Large intestine (tissue), 3 donors: ENCODE data around the gene CCDC50. TPM values are rescaled to one million over a fixed set of nuclear protein-coding genes. Genes with fewer than 3 reads are reported as not detected.

Experiments used
- DNase-seq, 2 donors: peaks; one replicate each; pipeline versions ENCODE4 v3.0.0 to v3.0.0-alpha.2; 2013
- H3K27ac ChIP-seq: one replicate; pipeline ENCODE4 v1.5.1; 2013; ENCODE audit warnings: low read length
- H3K27me3 ChIP-seq: 2 replicates; pipeline ENCODE4 v1.6.1; 2013; ENCODE audit warnings: low read length; ENCODE audit not compliant: control insufficient read depth, insufficient read depth
- H3K36me3 ChIP-seq: 2 replicates; pipeline ENCODE4 v1.6.1; 2013; ENCODE audit warnings: low read length; ENCODE audit not compliant: control insufficient read depth, insufficient read depth
- H3K4me1 ChIP-seq: one replicate; pipeline ENCODE4 v1.6.1; 2013; ENCODE audit warnings: low read length; ENCODE audit not compliant: control insufficient read depth, insufficient read depth
- H3K4me3 ChIP-seq: one replicate; pipeline ENCODE4 v1.5.1; 2013; ENCODE audit warnings: low read length
- H3K9me3 ChIP-seq: one replicate; pipeline ENCODE4 v1.6.1; 2013; ENCODE audit warnings: mild to moderate bottlenecking, low read depth, low read length, moderate library complexity; ENCODE audit not compliant: control insufficient read depth
- WGBS: methylation state at CpG from one replicate; pipeline ENCODE4 v1.1.5; 2013; ENCODE audit warnings: low lambda C conversion rate; ENCODE audit not compliant: insufficient coverage; 5-methylcytosine and 5-hydroxymethylcytosine counted together
- polyA plus RNA-seq: library from polyadenylated mRNA; unstranded; fragments of 120-200 nt; gene quantifications from one replicate; pipeline ENCODE4 v1.2.1, GENCODE V29; 2013

CCDC50 gene
- polyA plus RNA-seq, 1 donor, result 82.1 TPM

DNA sequence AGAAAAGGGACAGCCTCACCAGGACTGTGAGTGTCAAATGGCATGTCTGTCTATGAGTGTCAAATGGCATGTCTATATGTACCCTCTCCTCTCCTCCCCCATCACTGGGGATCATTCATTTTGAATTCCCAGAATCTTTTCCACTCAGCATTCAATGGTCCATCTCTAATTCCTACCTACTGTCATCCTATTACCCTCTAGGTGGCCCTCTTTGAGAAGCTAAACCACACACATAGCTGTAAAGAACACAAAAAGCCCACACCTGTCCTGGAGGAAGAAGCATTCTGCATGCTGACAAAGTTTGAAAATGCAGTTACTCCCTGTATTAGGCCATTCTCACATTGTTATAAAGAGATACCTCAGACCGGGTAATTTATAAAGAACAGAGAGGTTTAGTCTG, 85.5 kb downstream of the CCDC50 start:
- no peaks in the 10 kb centered on the region for H3K27me3 ChIP-seq
- H3K27ac ChIP-seq, result no peak overlapping the region
- no peak overlapping the region for H3K4me3 ChIP-seq
- H3K4me1 ChIP-seq, result no peaks in the 10 kb centered on the region
- H3K9me3 ChIP-seq, result peaks cover 4% of the 10 kb centered on the region
- no peaks in the 10 kb centered on the region for H3K36me3 ChIP-seq
- no CpG with 5 or more reads among the region's 1 CpG for WGBS
- DNase-seq, result no peak

- Histone ChIP-seq H3K4me1 (no peaks in the 10 kb centered on the region), H3K27ac (no peak overlapping the region), H3K9me3 (peaks cover 4% of the 10 kb centered on the region), H3K27me3 (no peaks in the 10 kb centered on the region), H3K4me3 (no peak overlapping the region), H3K36me3 (no peaks in the 10 kb centered on the region)
- no peak for DNase-seq
- WGBS, result no CpG with 5 or more reads among the region's 9 CpGs
These were observed 86.4 kb downstream of the CCDC50 start for GRCh38 chr3:191415566-191415965.

DNA sequence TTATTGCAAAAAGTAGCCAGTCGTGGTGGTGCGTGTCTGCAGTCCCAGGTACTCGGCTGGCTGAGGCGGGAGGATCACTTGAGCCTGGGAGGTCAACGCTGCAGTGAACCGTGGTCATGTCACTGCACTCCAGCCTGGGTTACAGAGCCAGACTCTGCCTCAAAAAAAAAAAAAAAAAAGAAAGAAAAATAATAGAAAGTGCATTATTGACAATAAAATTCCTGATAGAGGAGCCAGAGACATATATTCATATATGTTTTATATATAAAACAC, 88.2 kb downstream of the CCDC50 start:
- WGBS, result no CpG with 5 or more reads among the region's 6 CpGs
- Histone ChIP-seq H3K4me1 (no peaks in the 10 kb centered on the region), H3K27ac (no peak overlapping the region), H3K36me3 (no peaks in the 10 kb centered on the region), H3K9me3 (no peaks in the 10 kb centered on the region), H3K27me3 (no peaks in the 10 kb centered on the region), H3K4me3 (no peak overlapping the region)
- DNase-seq, result no peak

GRCh38 chr3:191420771-191421170, 91.6 kb downstream of the CCDC50 start:
- Histone ChIP-seq H3K27me3 (no peaks in the 10 kb centered on the region), H3K9me3 (no peaks in the 10 kb centered on the region), H3K4me3 (no peak overlapping the region), H3K4me1 (no peaks in the 10 kb centered on the region), H3K27ac (no peak overlapping the region), H3K36me3 (no peaks in the 10 kb centered on the region)
- 100% methylated on average over 1 of the region's 2 CpGs for WGBS
- DNase-seq, result no peak

- no CpG with 5 or more reads among the region's 3 CpGs for WGBS
These were observed 95.7 kb downstream of the CCDC50 start for GRCh38 chr3:191424881-191425280.

DNA sequence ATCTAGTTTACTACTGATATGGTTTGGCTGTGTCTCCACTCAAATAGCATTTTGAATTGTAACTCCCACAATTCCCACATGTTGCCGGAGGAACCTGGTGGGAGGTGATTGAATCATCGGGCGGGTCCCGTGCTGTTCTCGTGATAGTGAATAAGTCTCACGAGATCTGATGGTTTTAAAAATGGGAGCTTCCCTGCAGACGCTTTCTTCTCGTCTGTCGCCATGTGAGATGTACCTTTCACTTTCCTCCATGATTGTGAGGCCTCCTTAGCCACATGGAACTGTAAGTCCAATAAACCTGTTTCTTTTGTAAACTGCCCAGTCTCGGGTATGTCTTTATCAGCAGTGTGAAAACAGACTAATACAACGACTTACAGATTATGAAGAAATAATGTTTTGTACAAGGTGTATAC, 96.1 kb downstream of the CCDC50 start:
- 100% methylated on average over 1 of the region's 11 CpGs for WGBS
- no peak for DNase-seq

More at GRCh38 chr3:191424881-191425280, 95.7 kb downstream of the CCDC50 start:
- Histone ChIP-seq H3K36me3 (no peaks in the 10 kb centered on the region), H3K27me3 (no peaks in the 10 kb centered on the region), H3K9me3 (no peaks in the 10 kb centered on the region), H3K4me1 (no peaks in the 10 kb centered on the region), H3K4me3 (no peak overlapping the region), H3K27ac (no peak overlapping the region)
- no peak for DNase-seq

GRCh38 chr3:191426311-191426710, 97.1 kb downstream of the CCDC50 start:
- Histone ChIP-seq H3K36me3 (no peaks in the 10 kb centered on the region), H3K4me1 (no peaks in the 10 kb centered on the region), H3K27me3 (no peaks in the 10 kb centered on the region), H3K9me3 (no peaks in the 10 kb centered on the region), H3K4me3 (no peak overlapping the region), H3K27ac (no peak overlapping the region)
- no peak for DNase-seq
- 100% methylated on average over 1 of the region's 1 CpG for WGBS

More for the DNA sequence above, 96.1 kb downstream of the CCDC50 start:
- Histone ChIP-seq H3K4me1 (no peaks in the 10 kb centered on the region), H3K4me3 (no peak overlapping the region), H3K36me3 (no peaks in the 10 kb centered on the region), H3K27ac (no peak overlapping the region), H3K27me3 (no peaks in the 10 kb centered on the region), H3K9me3 (no peaks in the 10 kb centered on the region)

- no peak overlapping the region for H3K27ac ChIP-seq
- H3K4me3 ChIP-seq, result no peak overlapping the region
- no peaks in the 10 kb centered on the region for H3K9me3 ChIP-seq
- WGBS, result 100% methylated on average over 1 of the region's 1 CpG
- no peaks in the 10 kb centered on the region for H3K4me1 ChIP-seq
- DNase-seq, result no peak
- H3K27me3 ChIP-seq, result no peaks in the 10 kb centered on the region
- H3K36me3 ChIP-seq, result no peaks in the 10 kb centered on the region
These were observed 99.0 kb downstream of the CCDC50 start for GRCh38 chr3:191428177-191428576.

- no CpG with 5 or more reads among the region's 4 CpGs for WGBS
- H3K4me1 ChIP-seq, result no peaks in the 10 kb centered on the region
- no peak overlapping the region for H3K27ac ChIP-seq
- no peaks in the 10 kb centered on the region for H3K9me3 ChIP-seq
- no peak for DNase-seq
- H3K36me3 ChIP-seq, result no peaks in the 10 kb centered on the region
- no peak overlapping the region for H3K4me3 ChIP-seq
- H3K27me3 ChIP-seq, result no peaks in the 10 kb centered on the region
These were observed 100.9 kb downstream of the CCDC50 start for GRCh38 chr3:191430103-191430502.

GRCh38 chr3:191431160-191431822, 102.1 kb downstream of the CCDC50 start:
- Histone ChIP-seq H3K27ac (no peak overlapping the region), H3K4me3 (no peak overlapping the region), H3K27me3 (no peaks in the 10 kb centered on the region), H3K4me1 (no peaks in the 10 kb centered on the region), H3K36me3 (no peaks in the 10 kb centered on the region), H3K9me3 (no peaks in the 10 kb centered on the region)
- WGBS, result 79% methylated on average over 5 of the region's 5 CpGs
- DNase-seq, result no peak

GRCh38 chr3:191432162-191432561, 103.0 kb downstream of the CCDC50 start:
- Histone ChIP-seq H3K9me3 (no peaks in the 10 kb centered on the region), H3K27ac (no peak overlapping the region), H3K4me3 (no peak overlapping the region), H3K4me1 (no peaks in the 10 kb centered on the region), H3K36me3 (no peaks in the 10 kb centered on the region), H3K27me3 (no peaks in the 10 kb centered on the region)
- no peak for DNase-seq
- no CpG with 5 or more reads among the region's 5 CpGs for WGBS
